HepG2 (cell line): Measurements from ENCODE around the gene PKIG. TPM values are rescaled to one million over a fixed set of nuclear protein-coding genes. Genes with fewer than 3 reads are reported as not detected.
A peak's percentile ranks its signal among the peaks of the same experiment; 100 is the strongest.

ENCODE experiments used
- ATAC-seq: fragments of 200-7000 bp; cut with Tn5 transposase; 3 replicates; pipeline ENCODE4 v1.9.1; 2020; ENCODE audit warnings: mild to moderate bottlenecking, moderate library complexity
- BruUV-seq: library from RNA; stranded (reverse); fragments of 400-500 nt; replicated peaks from 2 replicates; lab custom pipeline; 2021; lab: Mats Ljungman, UMichigan
- CTCF ChIA-PET: fragments of 300-600 bp; formaldehyde crosslinking; extraction: SDS; loops from one replicate; lab custom pipeline; 2021; ENCODE audit warnings: low total read pairs, inconsistent platforms, low intra/inter-chr PET ratio; lab: Yijun Ruan, JAX
- POLR2A ChIA-PET: fragments of 350-600 bp; sonication (Branson Sonifier 250); formaldehyde crosslinking; loops from one replicate; lab custom pipeline; 2020; ENCODE audit warnings: antibody characterized with exemption, inconsistent platforms; lab: Yijun Ruan, JAX
- DNase-seq: peaks from one replicate; pipeline ENCODE4 v3.0.0-alpha.2; 2015; ENCODE audit warnings: low spot score
- FAIRE-seq: peaks from 3 replicates; lab custom pipeline; 2011; peaks lifted over from hg19 to GRCh38; lab: Jason Lieb, UNC
- H2AFZ ChIP-seq: one replicate; pipeline ENCODE4 v1.6.1; 2011; ENCODE audit warnings: low read length, inconsistent platforms
- H3K27ac ChIP-seq: fragments of 300-600 bp; 3 replicates; pipeline ENCODE4 v1.8.0; 2011; ENCODE audit warnings: mixed run types, mild to moderate bottlenecking, mixed read lengths, low read length, inconsistent platforms; ENCODE audit not compliant: insufficient read depth; ENCODE audit errors: extremely low read length
- H3K27me3 ChIP-seq, 2 experiments: fragments of 200-600 bp in 1 of 2; 2 replicates in 1 of 2; 3 replicates in 1 of 2; pipeline versions ENCODE4 v1.6.0 to v1.8.0; 2011; ENCODE audit warnings: low read length in 2 of 2, mild to moderate bottlenecking in 2 of 2, moderate library complexity in 2 of 2, inconsistent platforms in 1 of 2; ENCODE audit not compliant: insufficient read depth in 2 of 2, control insufficient read depth in 1 of 2
- H3K36me3 ChIP-seq, 2 experiments: fragments of 200-600 bp in 1 of 2; replicated peaks in 1 of 2; 2 replicates in 1 of 2; 3 replicates in 1 of 2; pipeline versions ENCODE4 v1.5.1 to v1.8.0; 2011; ENCODE audit warnings: low read length in 2 of 2, inconsistent platforms in 1 of 2; ENCODE audit not compliant: insufficient read depth in 2 of 2, control insufficient read depth in 1 of 2
- H3K4me1 ChIP-seq: 2 replicates; pipeline ENCODE4 v1.5.1; 2012; ENCODE audit warnings: low read length, inconsistent platforms; ENCODE audit not compliant: insufficient read depth
- H3K4me2 ChIP-seq: 2 replicates; pipeline ENCODE4 v1.6.0; 2011; ENCODE audit warnings: low read depth, low read length, inconsistent platforms
- H3K4me3 ChIP-seq, 3 experiments: fragments of 200-600 bp in 1 of 3; sonication (generic), shearing (Covaris generic) in 1 of 3; replicated peaks in 1 of 3; 2 replicates each; pipeline ENCODE4 v1.5.1; 2011 to 2016; ENCODE audit warnings: low read length in 3 of 3, inconsistent platforms in 2 of 3, low read depth in 2 of 3, mild to moderate bottlenecking in 2 of 3, control low read depth in 1 of 3, mixed read lengths in 1 of 3; ENCODE audit not compliant: insufficient read depth in 1 of 3
- H3K79me2 ChIP-seq: one replicate; pipeline ENCODE4 v1.6.1; 2011; ENCODE audit warnings: low read length, inconsistent platforms; ENCODE audit not compliant: insufficient read depth
- H3K9ac ChIP-seq: 2 replicates; pipeline ENCODE4 v1.6.0; 2011; ENCODE audit warnings: mild to moderate bottlenecking, low read depth, low read length, inconsistent platforms; ENCODE audit not compliant: insufficient read depth
- H3K9me3 ChIP-seq: 2 replicates; pipeline ENCODE4 v1.5.1; 2012; ENCODE audit warnings: mild to moderate bottlenecking, low read length
- H4K20me1 ChIP-seq: 2 replicates; pipeline ENCODE4 v1.6.0; 2011; ENCODE audit warnings: inconsistent platforms, mild to moderate bottlenecking, low read length, moderate library complexity; ENCODE audit not compliant: insufficient read depth
- CREB1 ChIP-seq, 2 experiments: fragments of 450-650 bp in 1 of 2; IDR thresholded peaks; 2 replicates each; pipeline ENCODE4 v1.6.1; 2016 to 2017; ENCODE audit warnings: control low read depth in 1 of 2, mild to moderate bottlenecking in 1 of 2, missing compliant biosample characterization in 1 of 2, missing genetic modification characterization in 1 of 2
- FOXO1 ChIP-seq: sonication (generic); formaldehyde crosslinking; IDR thresholded peaks from 2 replicates; pipeline ENCODE4 v1.4.0; 2020; ENCODE audit warnings: missing genetic modification reagents
- HDAC6 ChIP-seq: fragments of 200-600 bp; sonication (generic); IDR thresholded peaks from 2 replicates; pipeline ENCODE4 v1.7.0; 2017; ENCODE audit warnings: mild to moderate bottlenecking, antibody characterized with exemption, low read length, low read depth
- HES4 ChIP-seq: sonication (generic); formaldehyde crosslinking; IDR thresholded peaks from 2 replicates; pipeline ENCODE4 v1.9.0; 2021; ENCODE audit warnings: mild to moderate bottlenecking, missing genetic modification reagents, borderline replicate concordance
- NRL ChIP-seq: sonication (generic); formaldehyde crosslinking; IDR thresholded peaks from 2 replicates; pipeline ENCODE4 v1.5.0; 2020; ENCODE audit warnings: missing genetic modification reagents, mild to moderate bottlenecking, moderate library complexity, borderline replicate concordance
- ZNF10 ChIP-seq: sonication (generic); formaldehyde crosslinking; IDR thresholded peaks from 2 replicates; pipeline ENCODE4 v1.4.0; 2020; ENCODE audit warnings: mild to moderate bottlenecking, low read depth, missing genetic modification reagents, borderline replicate concordance
- ZNF367 ChIP-seq: sonication (generic); formaldehyde crosslinking; IDR thresholded peaks from 2 replicates; pipeline ENCODE4 v1.4.0; 2020; ENCODE audit warnings: missing genetic modification reagents, borderline replicate concordance
- ZNF441 ChIP-seq: sonication (generic); formaldehyde crosslinking; IDR thresholded peaks from 2 replicates; pipeline ENCODE4 v1.7.0; 2021; ENCODE audit warnings: missing genetic modification reagents, borderline replicate concordance
- ZNF510 ChIP-seq: sonication (generic); formaldehyde crosslinking; IDR thresholded peaks from 2 replicates; pipeline ENCODE4 v1.4.0; 2020; ENCODE audit warnings: low read depth, mild to moderate bottlenecking, missing genetic modification reagents
- ZNF768 ChIP-seq: sonication (generic); formaldehyde crosslinking; IDR thresholded peaks from 2 replicates; pipeline ENCODE4 v1.4.0; 2020; ENCODE audit warnings: missing genetic modification reagents
- WGBS: methylation state at CpG from one replicate; pipeline ENCODE4 v1.1.6; 2017; ENCODE audit warnings: low lambda C conversion rate; 5-methylcytosine and 5-hydroxymethylcytosine counted together
- in situ Hi-C: cut with HindIII; loops from 2 replicates; pipeline ENCODE4 v1.10.0; 2017; ENCODE audit warnings: low pct_unique_long_range_greater_than_20kb; ENCODE audit not compliant: extremely low pct_ligation_motif_present
- intact Hi-C: fragments of 100-400 bp; cut with micrococcal nuclease; formaldehyde crosslinking; loops from one replicate; pipeline ENCODE4 v1.10.0; 2022; ENCODE audit not compliant: unreplicated experiment
- polyA plus RNA-seq, 8 experiments: library from polyadenylated mRNA; depleted of rRNA in 3 of 8; stranded (reverse) in 7 of 8; unstranded in 1 of 8; fragments of >200 nt; fragmentation: Illumina TruSeq in 4 of 8; extraction: Trizol in 4 of 8; gene quantifications; 2 replicates each; pipeline versions ENCODE4 v1.2.1 to v1.2.3, GENCODE V29; 2011 to 2016; ENCODE audit warnings: low read depth in 4 of 8, missing spikeins in 1 of 8, mixed read lengths in 1 of 8; ENCODE audit not compliant: insufficient read depth in 1 of 8
- total RNA-seq, 5 experiments: library from RNA; depleted of rRNA; stranded (reverse); fragments of >200 nt; fragmentation: Illumina TruSeq; extraction: Trizol; gene quantifications; 2 replicates each; pipeline ENCODE4 v1.2.3, GENCODE V29; 2016; ENCODE audit warnings: low read depth in 1 of 5
- TF ChIP-seq, protein P1 (sequence below): IDR thresholded peaks from 2 replicates; pipeline ENCODE4 v1.6.1; 2016
- TF ChIP-seq, protein P2 (sequence below), 2 experiments: fragments of 450-650 bp in 1 of 2; sonication (generic) in 1 of 2; formaldehyde crosslinking in 1 of 2; IDR thresholded peaks; 2 replicates each; pipeline versions ENCODE4 v1.6.1 to v1.8.0; 2016 to 2022; ENCODE audit warnings: antibody characterized with exemption in 1 of 2, mild to moderate bottlenecking in 1 of 2, missing genetic modification reagents in 1 of 2

The PKIG gene
- total and polyA plus RNA-seq, 2 of the 13 experiments (the other 11 are each of a cell fraction or from before 2014, with no cell fraction given): 30.8 to 44.5 TPM

DNA sequence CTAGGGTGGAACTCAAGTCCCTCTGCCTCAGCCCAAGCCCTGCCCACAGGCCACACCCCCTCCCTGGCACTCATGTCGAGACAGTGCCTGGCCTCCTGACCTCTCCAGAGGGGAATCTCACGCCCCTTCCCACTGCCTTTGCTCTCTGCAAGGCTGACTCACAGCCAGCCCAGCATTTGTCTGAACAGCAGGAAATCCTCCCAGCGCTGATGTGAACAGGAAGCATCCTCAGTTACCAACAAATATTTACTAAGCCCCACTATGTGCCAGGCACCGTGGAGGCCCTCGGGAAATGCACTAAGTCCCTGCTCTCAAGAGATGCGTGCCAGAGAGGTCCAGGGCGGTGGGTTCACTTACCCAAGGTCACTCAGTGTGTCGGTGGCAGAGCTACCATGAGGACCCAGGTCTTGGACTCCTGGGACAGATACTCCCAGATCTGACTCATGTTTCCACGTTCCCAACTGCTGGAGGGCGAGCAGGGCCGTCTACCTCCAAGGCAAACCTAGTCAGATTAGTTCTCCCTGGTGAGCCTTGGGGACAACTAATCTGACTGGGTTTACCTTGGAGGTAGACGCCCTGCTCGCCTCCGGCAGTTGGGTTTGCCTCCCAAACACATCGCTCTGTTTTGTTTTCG is 61.3 kb downstream of the PKIG start:
- no peaks in the 10 kb centered on the region for H3K36me3 ChIP-seq
- no peaks in the 10 kb centered on the region for H4K20me1 ChIP-seq
- H3K9ac ChIP-seq: no peak overlapping the region
- BruUV-seq: no TSS peak
- DNase-seq: peak; percentile 47
- ChIA-PET CTCF (no interaction called here), POLR2A (no interaction called here)
- H3K4me1 ChIP-seq: peaks cover 28% of the 10 kb centered on the region
- FAIRE-seq: no peak
- peaks cover 0 to under 1% of the 10 kb centered on the region in 2 experiments; a peak in 1 of 5 replicates for H3K27me3 ChIP-seq
- no peak overlapping the region for H3K27ac ChIP-seq
- intact Hi-C loops (no loop called here), in situ Hi-C loops (no loop called here)
- H3K4me2 ChIP-seq: peak overlapping the region; percentile 95; the same call in 1 of the 2 replicates
- H2AFZ ChIP-seq: no peak overlapping the region
- no peaks in the 10 kb centered on the region for H3K9me3 ChIP-seq
- WGBS: 36% methylated on average over 16 of the region's 16 CpGs
- no peaks in the 10 kb centered on the region for H3K79me2 ChIP-seq
- ATAC-seq: peak; percentile 32
- no peak overlapping the region for H3K4me3 ChIP-seq
- TF ChIP-seq, protein P1, sequence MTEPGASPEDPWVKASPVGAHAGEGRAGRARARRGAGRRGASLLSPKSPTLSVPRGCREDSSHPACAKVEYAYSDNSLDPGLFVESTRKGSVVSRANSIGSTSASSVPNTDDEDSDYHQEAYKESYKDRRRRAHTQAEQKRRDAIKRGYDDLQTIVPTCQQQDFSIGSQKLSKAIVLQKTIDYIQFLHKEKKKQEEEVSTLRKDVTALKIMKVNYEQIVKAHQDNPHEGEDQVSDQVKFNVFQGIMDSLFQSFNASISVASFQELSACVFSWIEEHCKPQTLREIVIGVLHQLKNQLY (CRISPR knock-in tag): no peak
- TF ChIP-seq CREB1 (IDR thresholded peaks at IDR 0.05): no peak
- TF ChIP-seq CREB1 (CRISPR knock-in tag; IDR thresholded peaks at IDR 0.05): no peak
- TF ChIP-seq ZNF441 (CRISPR knock-in tag): no peak
- TF ChIP-seq ZNF367 (CRISPR knock-in tag): no peak
- no peak for TF ChIP-seq HES4
- TF ChIP-seq, protein P2, sequence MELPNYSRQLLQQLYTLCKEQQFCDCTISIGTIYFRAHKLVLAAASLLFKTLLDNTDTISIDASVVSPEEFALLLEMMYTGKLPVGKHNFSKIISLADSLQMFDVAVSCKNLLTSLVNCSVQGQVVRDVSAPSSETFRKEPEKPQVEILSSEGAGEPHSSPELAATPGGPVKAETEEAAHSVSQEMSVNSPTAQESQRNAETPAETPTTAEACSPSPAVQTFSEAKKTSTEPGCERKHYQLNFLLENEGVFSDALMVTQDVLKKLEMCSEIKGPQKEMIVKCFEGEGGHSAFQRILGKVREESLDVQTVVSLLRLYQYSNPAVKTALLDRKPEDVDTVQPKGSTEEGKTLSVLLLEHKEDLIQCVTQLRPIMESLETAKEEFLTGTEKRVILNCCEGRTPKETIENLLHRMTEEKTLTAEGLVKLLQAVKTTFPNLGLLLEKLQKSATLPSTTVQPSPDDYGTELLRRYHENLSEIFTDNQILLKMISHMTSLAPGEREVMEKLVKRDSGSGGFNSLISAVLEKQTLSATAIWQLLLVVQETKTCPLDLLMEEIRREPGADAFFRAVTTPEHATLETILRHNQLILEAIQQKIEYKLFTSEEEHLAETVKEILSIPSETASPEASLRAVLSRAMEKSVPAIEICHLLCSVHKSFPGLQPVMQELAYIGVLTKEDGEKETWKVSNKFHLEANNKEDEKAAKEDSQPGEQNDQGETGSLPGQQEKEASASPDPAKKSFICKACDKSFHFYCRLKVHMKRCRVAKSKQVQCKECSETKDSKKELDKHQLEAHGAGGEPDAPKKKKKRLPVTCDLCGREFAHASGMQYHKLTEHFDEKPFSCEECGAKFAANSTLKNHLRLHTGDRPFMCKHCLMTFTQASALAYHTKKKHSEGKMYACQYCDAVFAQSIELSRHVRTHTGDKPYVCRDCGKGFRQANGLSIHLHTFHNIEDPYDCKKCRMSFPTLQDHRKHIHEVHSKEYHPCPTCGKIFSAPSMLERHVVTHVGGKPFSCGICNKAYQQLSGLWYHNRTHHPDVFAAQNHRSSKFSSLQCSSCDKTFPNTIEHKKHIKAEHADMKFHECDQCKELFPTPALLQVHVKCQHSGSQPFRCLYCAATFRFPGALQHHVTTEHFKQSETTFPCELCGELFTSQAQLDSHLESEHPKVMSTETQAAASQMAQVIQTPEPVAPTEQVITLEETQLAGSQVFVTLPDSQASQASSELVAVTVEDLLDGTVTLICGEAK (IDR thresholded peaks at IDR 0.05): no peak
- TF ChIP-seq, protein P2 (CRISPR knock-in tag; IDR thresholded peaks at IDR 0.05): no peak
- peak; percentile 55; the same call in 1 of the 2 replicates for TF ChIP-seq NRL (CRISPR knock-in tag)
- no peak for TF ChIP-seq HDAC6
- peak; percentile 16; the same call in 1 of the 2 replicates for TF ChIP-seq ZNF768 (CRISPR knock-in tag)
- no peak for TF ChIP-seq ZNF510
- no peak for TF ChIP-seq FOXO1
- TF ChIP-seq ZNF10: no peak
